Stimulated activated CD8-positive, alpha-beta memory T cell treated with anti-CD3 and anti-CD28 coated beads, Interleukin-7, amount 100 ng/mL, for 48 hours (primary cell): Measurements from ENCODE around the gene PIPOX.
"Not testable (repeated sequence)": the region's sequence is repeated elsewhere in the genome, so short reads cannot be mapped to it uniquely, and the experiment has no call there.

ENCODE experiments used
- DNase-seq, 2 donors: peaks; one replicate each; pipeline ENCODE4 v3.0.0-alpha.2; 2020; ENCODE audit warnings: low read depth in 1 of 2; ENCODE audit errors: extremely low read depth in 1 of 2

Gene PIPOX

DNA sequence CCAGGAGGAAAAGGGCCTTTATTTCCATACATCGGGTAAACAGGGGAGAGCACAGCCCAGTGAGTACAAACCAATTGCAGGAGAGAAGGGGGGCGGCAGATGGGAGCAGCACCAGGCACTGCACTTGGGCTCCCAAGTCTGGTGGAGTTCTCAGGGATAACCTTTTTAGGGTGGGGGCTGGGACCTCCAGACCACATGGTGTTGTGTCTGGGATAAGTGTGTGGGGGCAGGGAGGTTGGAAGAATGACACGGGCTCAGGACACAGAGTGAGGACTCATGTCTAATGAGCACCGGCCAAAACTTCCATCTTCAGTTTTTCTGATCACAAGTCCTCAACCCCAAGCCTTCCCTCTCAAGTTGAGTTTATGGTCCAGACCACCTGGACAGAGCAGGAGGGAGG lies 30.6 kb downstream of the PIPOX start:
- no peak for DNase-seq

GRCh38 chr17:29074488-29074887 lies 31.5 kb downstream of the PIPOX start:
- DNase-seq: no peak

DNA sequence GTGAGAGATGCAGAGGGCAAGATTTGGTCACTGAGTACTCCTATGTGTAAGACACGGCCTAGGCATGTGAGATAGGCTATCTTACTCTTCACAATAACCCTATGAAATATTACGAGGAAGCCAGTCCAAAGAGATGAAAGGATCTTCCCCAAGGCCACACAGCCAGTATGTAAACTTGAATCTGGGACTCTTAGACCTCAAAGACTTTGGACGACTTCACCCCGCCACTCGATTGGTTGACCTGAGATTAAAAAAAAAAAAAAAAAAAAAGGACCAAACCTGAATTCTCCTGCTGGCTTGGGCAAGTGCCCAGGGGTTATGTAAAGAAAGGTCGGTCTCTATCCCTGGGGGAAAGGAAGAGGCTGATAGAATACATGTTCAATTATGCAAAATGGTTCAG lies 33.1 kb downstream of the PIPOX start:
- DNase-seq: no peak

DNA sequence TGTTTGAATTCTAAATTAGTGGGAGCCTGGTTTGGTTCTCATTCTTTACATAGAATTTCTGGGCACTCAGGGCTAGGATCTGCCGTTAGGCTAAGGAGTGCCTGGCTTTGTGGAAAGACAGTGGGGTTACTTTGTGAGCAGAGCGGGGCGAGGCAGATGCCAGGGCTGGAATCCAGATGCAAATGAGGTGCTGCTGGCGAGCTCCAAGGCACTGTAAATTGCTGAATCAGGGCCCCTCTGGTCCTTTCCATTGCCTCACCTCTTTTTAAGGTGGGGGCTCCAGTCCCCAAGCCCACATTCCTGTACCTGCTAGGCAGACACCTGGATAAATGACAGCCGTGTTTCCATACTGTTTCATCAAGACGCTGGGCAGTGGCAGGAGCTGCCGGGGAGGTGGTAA lies 33.8 kb downstream of the PIPOX start:
- DNase-seq: no peak

DNA sequence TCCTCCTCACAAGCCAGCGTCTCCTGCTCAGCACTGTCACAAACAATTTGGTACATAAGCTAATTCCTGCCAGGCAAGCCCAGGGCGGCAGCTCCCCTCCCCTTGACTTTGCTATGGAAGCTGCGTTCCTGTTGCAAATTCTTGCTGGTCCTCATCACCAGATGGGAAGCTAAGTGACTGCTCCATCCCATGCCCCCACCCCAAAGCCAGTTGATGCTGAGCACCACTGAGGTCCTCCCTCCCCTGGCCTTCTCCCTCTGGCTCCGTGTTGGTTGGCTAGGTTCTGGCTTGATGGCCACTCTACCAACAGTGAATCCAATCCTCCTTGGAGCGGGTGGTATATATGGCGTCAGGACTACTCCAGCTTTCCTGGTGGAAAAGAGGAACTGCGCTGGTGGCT lies 34.4 kb downstream of the PIPOX start:
- DNase-seq: no peak

DNA sequence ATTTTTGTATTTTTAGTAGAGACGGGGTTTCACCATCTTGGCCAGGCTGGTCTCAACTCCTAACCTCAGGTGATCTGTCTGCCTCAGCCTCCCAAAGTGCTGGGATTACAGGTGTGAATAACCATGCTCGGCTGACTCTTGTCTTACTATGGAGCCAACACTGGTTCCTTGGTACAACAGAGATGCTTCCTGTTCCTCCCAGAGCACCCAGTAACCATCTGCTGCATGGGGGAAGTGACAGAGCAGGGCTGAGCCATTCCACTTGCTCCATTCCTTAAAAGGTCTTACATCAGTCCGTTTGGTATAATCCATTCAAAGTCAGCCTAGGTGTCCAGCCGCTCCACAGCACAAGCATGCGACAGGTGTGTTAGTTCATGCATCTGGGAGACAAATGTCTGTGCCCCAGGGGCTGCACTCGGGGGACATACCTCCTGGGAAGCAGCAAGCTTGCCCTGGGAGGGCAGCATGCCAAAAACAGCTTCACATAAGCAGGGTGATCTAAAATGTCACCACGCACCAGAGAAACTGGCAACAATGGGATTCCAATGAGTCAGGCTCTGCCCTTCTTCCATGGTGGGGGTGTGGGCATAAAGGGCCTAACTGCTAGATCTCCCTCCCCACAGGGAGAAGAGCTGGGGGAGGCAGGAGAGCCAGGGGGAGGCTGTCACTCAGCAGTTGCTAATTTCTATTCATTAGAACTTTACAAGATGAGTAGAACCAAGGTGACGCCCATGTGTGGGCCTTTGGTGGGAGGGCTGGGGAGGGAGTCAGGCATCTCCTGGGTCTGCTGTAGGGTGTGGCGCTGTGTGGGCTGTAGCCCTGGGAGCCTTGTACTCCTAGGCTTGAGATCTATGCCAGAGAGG lies 35.5 kb downstream of the PIPOX start:
- DNase-seq: no peak

DNA sequence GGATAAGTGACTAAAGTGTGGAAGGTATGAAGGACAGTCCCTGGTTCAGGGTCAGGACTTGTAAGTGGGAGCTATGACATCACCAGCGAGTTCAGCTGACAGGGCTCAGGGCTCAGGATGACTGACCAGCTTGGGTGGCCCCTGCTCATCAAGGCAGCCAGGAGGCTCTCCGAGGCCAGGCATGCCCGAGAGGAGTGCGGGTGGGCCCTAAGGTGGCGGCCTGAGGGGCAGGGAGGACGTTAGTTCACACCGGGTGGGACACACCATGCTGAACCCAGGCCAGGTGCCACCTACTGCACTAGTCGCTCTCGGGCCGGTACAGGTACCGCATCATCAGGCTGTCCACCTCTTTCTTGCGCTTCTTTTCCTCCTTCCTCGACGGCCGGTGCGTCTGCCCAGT lies 36.5 kb downstream of the PIPOX start:
- no peak for DNase-seq

DNA sequence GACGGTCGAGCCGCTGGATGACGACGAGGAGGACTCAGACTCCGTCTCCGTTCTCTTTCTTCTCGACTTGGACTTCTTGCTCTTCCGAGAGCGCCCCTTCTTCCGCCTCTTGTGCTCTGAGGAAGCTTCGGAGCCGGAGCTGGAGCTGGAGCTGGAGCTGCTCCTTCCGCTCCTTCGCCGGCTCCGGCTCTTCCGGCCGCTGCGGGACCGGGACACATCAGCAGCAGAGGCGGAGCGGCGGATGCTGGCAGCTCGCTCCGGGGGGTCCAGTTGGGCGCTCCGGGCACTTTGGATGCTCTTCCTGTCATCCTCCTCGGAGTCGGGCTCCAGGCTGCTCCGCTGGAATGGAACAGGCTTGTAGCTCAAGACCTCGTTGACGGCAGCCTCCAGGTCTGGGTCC lies 36.9 kb downstream of the PIPOX start:
- DNase-seq: no peak

DNA sequence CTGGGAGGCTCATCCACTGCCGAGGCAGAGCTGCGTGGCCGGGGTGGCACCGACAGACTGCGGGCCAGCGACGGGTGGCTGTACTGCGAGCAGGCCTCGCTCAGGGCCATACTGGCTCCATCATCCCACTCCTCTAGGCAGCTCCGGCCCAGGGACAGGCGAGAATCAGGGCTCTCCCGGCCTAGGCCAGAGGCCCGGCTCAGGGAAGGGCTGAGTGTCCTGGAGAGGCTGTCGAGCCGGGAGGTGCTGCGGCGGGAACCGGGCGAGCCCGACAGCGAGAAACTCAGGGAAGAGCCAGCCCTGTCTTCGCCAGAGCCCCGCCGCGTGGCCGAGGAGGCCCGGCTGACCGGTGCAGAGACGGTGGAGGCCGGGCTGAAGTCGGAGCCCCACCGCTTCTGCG lies 37.4 kb downstream of the PIPOX start:
- no peak for DNase-seq

DNA sequence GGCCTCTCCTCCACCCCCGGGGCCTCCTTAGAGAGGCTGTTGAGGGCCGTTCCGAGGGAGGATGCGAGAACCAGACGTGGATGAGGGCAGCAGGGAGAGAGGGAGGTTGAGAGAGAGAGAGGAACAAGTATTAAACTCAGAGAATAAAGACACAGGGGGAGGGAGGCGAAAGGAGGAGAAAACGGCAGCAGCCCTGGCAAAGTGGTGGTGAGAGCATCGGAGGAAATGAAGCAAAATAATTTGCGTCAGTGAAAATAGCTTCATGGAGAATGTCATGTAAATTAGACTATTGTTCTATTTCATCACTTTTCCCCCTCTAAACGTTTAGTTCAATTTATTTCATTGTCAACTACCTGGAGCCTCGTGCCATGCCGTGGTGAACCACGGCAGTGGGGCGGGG lies 38.0 kb downstream of the PIPOX start:
- DNase-seq: no peak

DNA sequence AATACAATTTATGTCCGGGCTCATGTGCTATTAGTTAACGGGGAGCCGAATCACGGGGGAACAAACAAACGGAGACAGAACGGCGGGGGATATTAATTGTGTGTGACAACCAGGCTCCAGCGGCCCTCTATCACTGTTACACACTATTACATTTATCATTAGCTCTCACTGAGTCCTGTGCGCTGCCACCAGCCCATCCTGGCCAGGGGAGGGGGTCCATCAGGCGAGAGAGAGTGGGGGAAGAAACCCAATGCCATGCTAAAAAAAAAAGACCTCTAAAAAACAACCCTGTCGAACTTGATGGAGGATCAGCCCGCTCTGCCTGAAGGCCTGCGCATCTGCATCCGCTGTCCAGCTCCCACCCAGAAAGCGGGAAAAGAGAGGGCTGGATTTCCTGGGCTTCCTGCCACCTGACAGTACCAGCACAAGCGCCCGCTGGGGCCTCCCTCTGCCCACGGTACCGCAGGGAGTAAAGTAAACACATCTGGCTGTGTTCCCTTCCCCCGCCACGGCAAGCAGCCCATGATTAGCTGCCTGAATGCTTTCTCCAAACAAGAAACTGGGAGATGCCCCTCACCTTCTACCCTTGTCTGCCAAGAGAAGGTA lies 41.7 kb downstream of the PIPOX start:
- DNase-seq: no peak

- no peak for DNase-seq
These were observed 42.3 kb downstream of the PIPOX start for GRCh38 chr17:29085223-29085622.

GRCh38 chr17:29086628-29087332 lies 43.8 kb downstream of the PIPOX start:
- DNase-seq: no peak

DNA sequence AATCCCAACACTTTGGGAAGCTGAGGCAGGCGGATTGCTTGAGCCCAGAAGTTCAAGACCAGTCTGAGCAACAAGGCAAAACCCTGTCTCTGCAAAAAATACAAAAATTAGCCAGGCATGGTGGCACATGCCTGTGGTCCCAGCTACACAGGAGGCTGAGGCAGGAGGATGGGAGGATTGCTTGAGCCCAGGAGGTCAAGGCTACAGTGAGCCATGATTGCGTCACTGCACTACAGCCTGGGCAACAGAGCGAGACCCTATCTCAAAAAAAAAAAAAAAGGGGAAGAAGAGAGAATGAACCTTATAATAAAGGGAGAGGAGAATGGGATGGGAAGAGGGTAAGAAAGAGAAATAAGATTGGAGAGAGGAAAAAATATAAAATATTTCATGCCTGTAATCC lies 45.8 kb downstream of the PIPOX start:
- not testable (repeated sequence) for DNase-seq

DNA sequence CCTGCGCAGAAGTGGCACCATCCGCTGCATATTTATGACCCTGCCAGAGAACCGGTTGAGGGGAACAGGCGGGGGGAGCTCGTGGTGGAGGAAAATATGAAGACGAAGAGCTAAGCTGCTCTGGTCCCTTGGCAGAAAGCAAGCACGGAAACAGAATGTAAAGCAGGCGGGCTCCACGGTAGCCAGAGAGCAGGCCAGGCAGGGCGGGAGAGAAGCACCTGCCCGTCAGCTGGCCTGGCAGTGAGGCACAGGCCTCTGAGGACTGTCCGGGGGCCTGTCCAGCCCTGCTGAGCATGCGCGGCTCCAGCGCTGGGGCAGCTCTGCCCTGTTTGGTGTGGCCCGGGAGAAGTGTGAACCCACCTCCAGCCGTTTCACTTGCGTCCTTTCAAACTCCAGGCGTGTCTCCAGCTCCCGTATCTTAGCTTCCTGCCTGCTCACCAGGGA lies 46.7 kb downstream of the PIPOX start:
- no peak for DNase-seq

DNA sequence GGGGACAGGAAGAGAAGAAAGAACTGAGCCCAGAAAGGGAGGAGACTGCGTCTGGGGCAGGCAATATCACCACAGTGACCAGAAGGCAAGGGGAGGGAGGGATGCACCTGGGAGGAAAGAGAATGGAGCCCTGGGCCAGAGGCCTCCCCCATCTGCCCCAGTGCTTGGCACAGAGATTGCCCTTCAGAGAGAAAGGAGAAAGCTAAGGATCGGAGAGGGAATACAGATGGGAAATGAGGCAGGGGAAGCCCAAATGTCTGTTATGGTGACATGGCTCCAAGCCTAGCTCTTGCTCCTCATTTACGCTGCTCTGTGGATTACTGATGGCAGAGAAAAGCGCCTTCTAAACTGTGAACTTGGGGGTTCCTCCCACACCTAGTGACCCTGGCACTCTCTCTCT lies 47.2 kb downstream of the PIPOX start:
- DNase-seq: no peak

GRCh38 chr17:29090750-29091605 lies 48.0 kb downstream of the PIPOX start:
- no peak for DNase-seq

DNA sequence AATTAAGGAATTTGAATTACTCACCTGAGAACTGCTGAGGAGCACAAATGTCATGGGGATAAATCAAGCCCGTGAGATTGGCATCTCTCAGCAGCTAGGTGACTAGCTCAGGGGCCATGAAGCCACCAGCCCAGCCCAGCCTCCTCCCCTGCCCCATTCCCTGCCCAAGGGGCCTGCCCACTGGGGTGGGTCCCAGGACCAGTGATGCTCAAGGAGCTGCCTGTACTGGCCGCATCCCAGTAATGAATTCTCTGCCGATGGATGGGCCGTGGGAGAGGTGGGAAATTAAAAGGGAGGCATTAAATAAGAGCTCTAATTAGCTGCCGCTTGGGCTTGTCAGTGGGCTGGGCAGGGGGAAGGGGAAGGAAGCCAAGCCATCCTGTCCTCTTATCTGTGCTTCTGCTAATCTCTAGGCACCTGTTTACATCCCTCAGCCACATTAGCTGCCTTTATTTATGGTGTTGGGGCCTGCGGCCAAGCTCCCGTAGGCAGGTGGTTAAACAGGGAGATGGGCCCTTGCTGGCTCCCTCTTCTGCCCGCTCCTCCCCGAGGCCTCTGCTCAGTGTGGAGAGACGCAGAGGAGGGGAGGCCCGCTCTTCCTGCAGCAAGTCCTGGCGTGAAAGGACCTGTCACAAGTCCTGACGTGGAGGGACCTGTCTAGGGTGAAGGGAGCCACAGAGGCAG lies 48.8 kb downstream of the PIPOX start:
- no peak for DNase-seq

DNA sequence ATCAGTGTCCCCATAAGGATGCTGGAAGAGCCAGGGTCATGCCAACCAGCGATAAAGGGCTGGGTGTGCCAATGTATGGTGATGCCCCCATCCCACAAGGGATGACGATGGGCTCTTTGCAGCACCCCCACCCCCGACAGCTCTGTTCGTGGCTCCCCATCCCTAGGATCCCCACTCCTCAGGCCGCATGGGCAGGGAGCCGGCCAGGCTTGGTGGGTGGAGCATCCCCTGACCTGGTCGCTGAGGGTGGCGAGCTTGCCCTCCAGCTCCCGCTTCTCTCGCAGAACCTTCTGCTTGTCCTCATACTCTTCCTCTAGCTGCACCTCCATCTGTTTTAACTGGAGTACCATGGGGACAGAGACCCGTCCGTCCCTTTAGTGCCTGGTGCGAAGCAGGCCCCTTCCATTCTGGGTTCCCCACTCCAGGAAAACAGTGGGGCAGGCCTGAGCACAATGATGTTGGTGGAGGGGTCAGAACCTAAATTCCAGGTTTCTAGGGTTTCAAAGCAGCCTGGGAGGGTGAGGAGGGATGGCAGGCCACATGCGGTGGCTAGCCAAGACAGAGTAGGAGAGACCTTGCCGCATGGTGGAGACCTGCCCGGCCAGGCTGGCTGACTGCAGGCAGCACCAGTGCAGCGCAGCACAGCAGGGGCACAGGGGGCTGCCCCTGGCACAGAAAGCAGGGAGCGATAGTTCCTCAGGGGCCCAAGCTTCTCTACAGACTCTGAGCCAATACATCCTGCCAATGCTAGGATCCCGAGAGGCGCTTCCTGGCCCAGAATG lies 50.3 kb downstream of the PIPOX start:
- no peak for DNase-seq
